ENCODE measurements around the gene HPCAL1. TPM values are rescaled to one million over a fixed set of nuclear protein-coding genes. Genes with fewer than 3 reads are reported as not detected.

HPCAL1 gene
- total RNA-seq, 2 donors from 2014 or later, result 43.9 to 52.0 TPM

- H3K27ac Mint-ChIP-seq, result no peak overlapping the region
- peaks cover 31% of the 10 kb centered on the region for H3K4me1 Mint-ChIP-seq (ENCODE audit: low read depth)
- no peaks in the 10 kb centered on the region for H3K36me3 Mint-ChIP-seq (ENCODE audit: insufficient read depth in 2 of 2)
- no peak overlapping the region for H3K4me3 Mint-ChIP-seq
- ATAC-seq (replicated peaks in 1 of 2) (peak; percentile 22 to 24), DNase-seq (peak; percentile 58)
- H3K27me3 Mint-ChIP-seq (ENCODE audit: low read depth), result no peaks in the 10 kb centered on the region
- no peaks in the 10 kb centered on the region for H3K9me3 Mint-ChIP-seq
These were observed 109.7 kb downstream of the HPCAL1 start for GRCh38 chr2:10412380-10412779.

GRCh38 chr2:10413503-10413902 is 110.8 kb downstream of the HPCAL1 start:
- Mint-ChIP-seq H3K4me3 (no peak overlapping the region), H3K27ac (no peak overlapping the region), H3K27me3 (ENCODE audit: low read depth) (no peaks in the 10 kb centered on the region), H3K36me3 (ENCODE audit: insufficient read depth in 2 of 2) (no peaks in the 10 kb centered on the region), H3K4me1 (ENCODE audit: low read depth) (peaks cover 20% of the 10 kb centered on the region), H3K9me3 (no peaks in the 10 kb centered on the region)
- DNase-seq, result no peak
- ATAC-seq (replicated peaks in 1 of 2), result no peak

- no peak overlapping the region for H3K4me3 Mint-ChIP-seq
- H3K36me3 Mint-ChIP-seq (ENCODE audit: insufficient read depth in 2 of 2), result no peaks in the 10 kb centered on the region
- no peaks in the 10 kb centered on the region for H3K9me3 Mint-ChIP-seq
- ATAC-seq (replicated peaks in 1 of 2) (peak in 1 of 2 donors; percentile 29), DNase-seq (no peak)
- H3K4me1 Mint-ChIP-seq (ENCODE audit: low read depth), result peaks cover 15% of the 10 kb centered on the region
- no peak overlapping the region for H3K27ac Mint-ChIP-seq
- no peaks in the 10 kb centered on the region for H3K27me3 Mint-ChIP-seq (ENCODE audit: low read depth)
These were observed 111.3 kb downstream of the HPCAL1 start for GRCh38 chr2:10413991-10414451.

GRCh38 chr2:10414591-10414990 is 111.9 kb downstream of the HPCAL1 start:
- no peaks in the 10 kb centered on the region for H3K27me3 Mint-ChIP-seq (ENCODE audit: low read depth)
- H3K36me3 Mint-ChIP-seq (ENCODE audit: insufficient read depth in 2 of 2), result no peaks in the 10 kb centered on the region
- ATAC-seq (replicated peaks in 1 of 2) (no peak), DNase-seq (no peak)
- no peak overlapping the region for H3K27ac Mint-ChIP-seq
- H3K4me1 Mint-ChIP-seq (ENCODE audit: low read depth), result peaks cover 11% of the 10 kb centered on the region
- no peaks in the 10 kb centered on the region for H3K9me3 Mint-ChIP-seq
- no peak overlapping the region for H3K4me3 Mint-ChIP-seq

- DNase-seq (no peak), ATAC-seq (replicated peaks in 1 of 2) (no peak)
- peaks cover 7% of the 10 kb centered on the region for H3K4me1 Mint-ChIP-seq (ENCODE audit: low read depth)
- H3K27me3 Mint-ChIP-seq (ENCODE audit: low read depth), result no peaks in the 10 kb centered on the region
- H3K9me3 Mint-ChIP-seq, result no peaks in the 10 kb centered on the region
- no peak overlapping the region for H3K27ac Mint-ChIP-seq
- H3K36me3 Mint-ChIP-seq (ENCODE audit: insufficient read depth in 2 of 2), result peaks cover 0 to 2% of the 10 kb centered on the region in 2 donors
- no peak overlapping the region for H3K4me3 Mint-ChIP-seq
These were observed 112.3 kb downstream of the HPCAL1 start for GRCh38 chr2:10415048-10415447.

GRCh38 chr2:10415640-10416039 is 112.9 kb downstream of the HPCAL1 start:
- H3K27me3 Mint-ChIP-seq (ENCODE audit: low read depth), result no peaks in the 10 kb centered on the region

GRCh38 chr2:10417551-10418335 is 115.0 kb downstream of the HPCAL1 start:
- no peak for ATAC-seq (replicated peaks in 1 of 2)
- no peaks in the 10 kb centered on the region for H3K4me1 Mint-ChIP-seq (ENCODE audit: low read depth)
- no peak for DNase-seq
- peaks cover 0 to 2% of the 10 kb centered on the region in 2 donors for H3K36me3 Mint-ChIP-seq (ENCODE audit: insufficient read depth in 2 of 2)
- H3K4me3 Mint-ChIP-seq, result no peak overlapping the region
- H3K9me3 Mint-ChIP-seq, result no peaks in the 10 kb centered on the region
- no peaks in the 10 kb centered on the region for H3K27me3 Mint-ChIP-seq (ENCODE audit: low read depth)
- H3K27ac Mint-ChIP-seq, result no peak overlapping the region

More at GRCh38 chr2:10415640-10416039, 112.9 kb downstream of the HPCAL1 start:
- H3K9me3 Mint-ChIP-seq, result no peaks in the 10 kb centered on the region
- ATAC-seq (replicated peaks in 1 of 2) (no peak), DNase-seq (no peak)
- peaks cover 2% of the 10 kb centered on the region for H3K4me1 Mint-ChIP-seq (ENCODE audit: low read depth)
- H3K27ac Mint-ChIP-seq, result no peak overlapping the region
- peaks cover 0 to 2% of the 10 kb centered on the region in 2 donors for H3K36me3 Mint-ChIP-seq (ENCODE audit: insufficient read depth in 2 of 2)
- H3K4me3 Mint-ChIP-seq, result no peak overlapping the region

- H3K36me3 Mint-ChIP-seq (ENCODE audit: insufficient read depth in 2 of 2), result peaks cover 0 to 2% of the 10 kb centered on the region in 2 donors
- H3K4me1 Mint-ChIP-seq (ENCODE audit: low read depth), result no peaks in the 10 kb centered on the region
- ATAC-seq (replicated peaks in 1 of 2), result no peak
- H3K27ac Mint-ChIP-seq, result no peak overlapping the region
- H3K4me3 Mint-ChIP-seq, result no peak overlapping the region
- DNase-seq, result no peak
- no peaks in the 10 kb centered on the region for H3K27me3 Mint-ChIP-seq (ENCODE audit: low read depth)
- no peaks in the 10 kb centered on the region for H3K9me3 Mint-ChIP-seq
These were observed 117.0 kb downstream of the HPCAL1 start for GRCh38 chr2:10419553-10420257.

GRCh38 chr2:10422251-10422650 is 119.5 kb downstream of the HPCAL1 start:
- H3K4me3 Mint-ChIP-seq, result no peak overlapping the region
- DNase-seq (no peak), ATAC-seq (replicated peaks in 1 of 2) (no peak)
- H3K27ac Mint-ChIP-seq, result no peak overlapping the region
- no peaks in the 10 kb centered on the region for H3K4me1 Mint-ChIP-seq (ENCODE audit: low read depth)
- peaks cover 0 to 2% of the 10 kb centered on the region in 2 donors for H3K36me3 Mint-ChIP-seq (ENCODE audit: insufficient read depth in 2 of 2)
- H3K9me3 Mint-ChIP-seq, result no peaks in the 10 kb centered on the region
- no peaks in the 10 kb centered on the region for H3K27me3 Mint-ChIP-seq (ENCODE audit: low read depth)

GRCh38 chr2:10422732-10423399 is 120.2 kb downstream of the HPCAL1 start:
- H3K27me3 Mint-ChIP-seq (ENCODE audit: low read depth), result no peaks in the 10 kb centered on the region
- H3K4me3 Mint-ChIP-seq, result no peak overlapping the region
- peaks cover 0 to 2% of the 10 kb centered on the region in 2 donors for H3K36me3 Mint-ChIP-seq (ENCODE audit: insufficient read depth in 2 of 2)
- no peak overlapping the region for H3K27ac Mint-ChIP-seq
- ATAC-seq (replicated peaks in 1 of 2) (no peak), DNase-seq (no peak)
- no peaks in the 10 kb centered on the region for H3K4me1 Mint-ChIP-seq (ENCODE audit: low read depth)
- H3K9me3 Mint-ChIP-seq, result no peaks in the 10 kb centered on the region

- H3K27me3 Mint-ChIP-seq (ENCODE audit: low read depth), result no peaks in the 10 kb centered on the region
- no peaks in the 10 kb centered on the region for H3K4me1 Mint-ChIP-seq (ENCODE audit: low read depth)
- H3K27ac Mint-ChIP-seq, result no peak overlapping the region
- H3K4me3 Mint-ChIP-seq, result no peak overlapping the region
- no peak for ATAC-seq (replicated peaks in 1 of 2)
- peaks cover 0 to 2% of the 10 kb centered on the region in 2 donors for H3K36me3 Mint-ChIP-seq (ENCODE audit: insufficient read depth in 2 of 2)
- H3K9me3 Mint-ChIP-seq, result no peaks in the 10 kb centered on the region
- no peak for DNase-seq
These were observed 120.7 kb downstream of the HPCAL1 start for GRCh38 chr2:10423400-10423774.

GRCh38 chr2:10424051-10424450 is 121.3 kb downstream of the HPCAL1 start:
- DNase-seq (no peak), ATAC-seq (replicated peaks in 1 of 2) (no peak)
- Mint-ChIP-seq H3K4me3 (no peak overlapping the region), H3K27ac (no peak overlapping the region), H3K36me3 (ENCODE audit: insufficient read depth in 2 of 2) (peaks cover 0 to 2% of the 10 kb centered on the region in 2 donors), H3K9me3 (no peaks in the 10 kb centered on the region), H3K27me3 (ENCODE audit: low read depth) (no peaks in the 10 kb centered on the region), H3K4me1 (ENCODE audit: low read depth) (no peaks in the 10 kb centered on the region)

- Mint-ChIP-seq H3K27ac (no peak overlapping the region), H3K27me3 (ENCODE audit: low read depth) (no peaks in the 10 kb centered on the region), H3K4me3 (no peak overlapping the region), H3K36me3 (ENCODE audit: insufficient read depth in 2 of 2) (no peaks in the 10 kb centered on the region), H3K9me3 (no peaks in the 10 kb centered on the region), H3K4me1 (ENCODE audit: low read depth) (no peaks in the 10 kb centered on the region)
- ATAC-seq (replicated peaks in 1 of 2) (no peak), DNase-seq (no peak)
These were observed 122.3 kb downstream of the HPCAL1 start for GRCh38 chr2:10424916-10425505.

Data from activated T-cell treated with anti-CD3 and anti-CD28 coated beads, Interleukin-2, amount 50 U/mL, for 72 hours (primary cell).